Esophagus (tissue), 2 donors: ENCODE results near the gene SCRN2. TPM values are rescaled to one million over a fixed set of nuclear protein-coding genes. Genes with fewer than 3 reads are reported as not detected.

Source experiments
- H3K27ac ChIP-seq, 2 donors: one replicate each; pipeline ENCODE4 v1.5.1; 2013; ENCODE audit warnings: low read depth in 2 of 2, mild to moderate bottlenecking in 2 of 2, inconsistent platforms in 1 of 2, low read length in 1 of 2, moderate library complexity in 1 of 2
- H3K27me3 ChIP-seq, 2 donors: one replicate each; pipeline ENCODE4 v1.6.1; 2013; ENCODE audit warnings: low read length in 2 of 2, control low read depth in 1 of 2, mild to moderate bottlenecking in 1 of 2; ENCODE audit not compliant: insufficient read depth in 2 of 2, control insufficient read depth in 1 of 2
- H3K36me3 ChIP-seq, 2 donors: one replicate each; pipeline ENCODE4 v1.6.1; 2013; ENCODE audit warnings: low read length in 1 of 2; ENCODE audit not compliant: control insufficient read depth in 2 of 2, insufficient read depth in 2 of 2
- H3K4me1 ChIP-seq, 2 donors: one replicate each; pipeline ENCODE4 v1.6.1; 2013; ENCODE audit warnings: low read length in 1 of 2; ENCODE audit not compliant: control insufficient read depth in 2 of 2, insufficient read depth in 2 of 2
- H3K4me3 ChIP-seq, 2 donors: one replicate each; pipeline ENCODE4 v1.5.1; 2013; ENCODE audit warnings: low read length in 2 of 2, mild to moderate bottlenecking in 2 of 2, low read depth in 1 of 2, moderate library complexity in 1 of 2
- H3K9me3 ChIP-seq, 2 donors: one replicate each; pipeline ENCODE4 v1.6.1; 2013; ENCODE audit warnings: mild to moderate bottlenecking in 2 of 2, low read depth in 1 of 2, low read length in 1 of 2, moderate library complexity in 1 of 2; ENCODE audit not compliant: control insufficient read depth in 2 of 2, insufficient read depth in 1 of 2
- WGBS, 2 donors: extraction: QIAGEN DNeasy Blood & Tissue Kit; methylation state at CpG; one replicate each; pipeline ENCODE4 v1.1.7; 2013; 5-methylcytosine and 5-hydroxymethylcytosine counted together
- polyA plus RNA-seq, 2 donors: library from polyadenylated mRNA; stranded (reverse); fragments of 200-250 nt; gene quantifications; one replicate each; pipeline ENCODE4 v1.2.3, GENCODE V29; 2013
- donor health status: healthy with polysubstance abuse.
- donor health status: Bipolar disorder and iron deficiency.

Gene SCRN2
- polyA plus RNA-seq, 2 donors: 28.6 to 34.7 TPM

DNA sequence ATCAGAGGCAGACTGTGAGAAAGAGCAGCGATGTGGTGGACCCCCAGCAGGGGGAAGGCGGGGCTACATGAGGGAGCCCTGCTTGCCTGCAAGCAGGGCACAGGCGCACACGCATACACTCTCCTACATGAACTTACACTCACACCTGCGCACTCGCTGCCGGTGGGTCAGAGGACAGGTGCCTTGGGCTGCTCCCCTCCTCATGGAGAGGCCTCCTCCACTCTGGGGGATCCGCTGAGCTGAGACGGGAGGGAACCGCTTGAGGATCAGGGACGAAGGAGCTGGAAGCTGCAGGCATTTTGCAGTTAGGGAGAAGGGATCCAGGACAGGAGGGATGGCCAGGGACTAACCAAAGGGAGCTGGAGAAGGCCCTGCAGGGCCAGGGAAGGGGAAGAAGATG, 33.7 kb downstream of the SCRN2 start:
- 81 to 91% methylated on average over 11 of the region's 11 CpGs for WGBS, 2 donors
- no peak overlapping the region for H3K27ac ChIP-seq
- H3K9me3 ChIP-seq: no peaks in the 10 kb centered on the region
- H3K27me3 ChIP-seq: no peaks in the 10 kb centered on the region
- H3K4me3 ChIP-seq: no peak overlapping the region
- peaks cover 5 to 12% of the 10 kb centered on the region in 2 donors for H3K4me1 ChIP-seq
- peaks cover 0 to 8% of the 10 kb centered on the region in 2 donors for H3K36me3 ChIP-seq

GRCh38 chr17:47806913-47807255, 34.2 kb downstream of the SCRN2 start:
- 88 to 91% methylated on average over 9 of the region's 9 CpGs for WGBS, 2 donors
- no peaks in the 10 kb centered on the region for H3K27me3 ChIP-seq
- no peak overlapping the region for H3K27ac ChIP-seq
- peaks cover 5 to 12% of the 10 kb centered on the region in 2 donors for H3K4me1 ChIP-seq
- no peak overlapping the region for H3K4me3 ChIP-seq
- H3K9me3 ChIP-seq: no peaks in the 10 kb centered on the region
- peaks cover 0 to 8% of the 10 kb centered on the region in 2 donors for H3K36me3 ChIP-seq

- 90 to 92% methylated on average over 16 of the region's 16 CpGs for WGBS, 2 donors
- H3K36me3 ChIP-seq: peaks cover 0 to 8% of the 10 kb centered on the region in 2 donors
- no peak overlapping the region for H3K27ac ChIP-seq
- no peaks in the 10 kb centered on the region for H3K9me3 ChIP-seq
- H3K27me3 ChIP-seq: no peaks in the 10 kb centered on the region
- no peak overlapping the region for H3K4me3 ChIP-seq
- peaks cover 5 to 12% of the 10 kb centered on the region in 2 donors for H3K4me1 ChIP-seq
These were observed 34.8 kb downstream of the SCRN2 start for GRCh38 chr17:47806026-47806912.

- H3K9me3 ChIP-seq: no peaks in the 10 kb centered on the region
- peaks cover 0 to 8% of the 10 kb centered on the region in 2 donors for H3K36me3 ChIP-seq
- H3K4me1 ChIP-seq: peaks cover 4 to 6% of the 10 kb centered on the region in 2 donors
- 67 to 75% methylated on average over 3 of the region's 3 CpGs for WGBS, 2 donors
- H3K4me3 ChIP-seq: no peak overlapping the region
- no peak overlapping the region for H3K27ac ChIP-seq
- H3K27me3 ChIP-seq: no peaks in the 10 kb centered on the region
These were observed 36.6 kb downstream of the SCRN2 start for GRCh38 chr17:47804461-47804860.

- Histone ChIP-seq H3K27ac (no peak overlapping the region), H3K4me1 (no peaks in the 10 kb centered on the region), H3K4me3 (no peak overlapping the region), H3K36me3 (peaks cover 0 to 5% of the 10 kb centered on the region in 2 donors), H3K9me3 (no peaks in the 10 kb centered on the region), H3K27me3 (no peaks in the 10 kb centered on the region)
- 76 to 80% methylated on average over 6 of the region's 6 CpGs for WGBS, 2 donors
These were observed 37.3 kb downstream of the SCRN2 start for GRCh38 chr17:47803751-47804150.

DNA sequence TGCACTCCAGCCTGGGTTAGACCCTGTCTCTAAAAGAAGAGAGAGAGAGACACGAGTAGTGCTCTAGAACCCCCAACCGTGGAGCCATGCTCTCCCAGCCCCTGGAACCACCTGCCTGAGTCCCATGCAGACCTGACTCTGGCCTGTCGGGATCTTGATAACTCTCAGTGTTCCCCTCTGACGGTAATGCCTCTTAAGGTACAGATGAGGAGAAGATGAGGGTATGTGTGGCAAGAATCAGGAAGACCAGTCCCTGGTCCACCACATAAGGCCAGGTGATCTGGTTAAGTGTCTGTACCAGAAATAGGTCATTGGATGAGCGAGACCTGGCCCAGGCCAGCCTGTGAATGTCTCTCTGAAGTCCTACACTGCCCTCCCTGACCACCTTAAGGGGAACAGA, 37.9 kb downstream of the SCRN2 start:
- 57 to 69% methylated on average over 5 of the region's 5 CpGs for WGBS, 2 donors
- peaks cover 0 to 4% of the 10 kb centered on the region in 2 donors for H3K36me3 ChIP-seq
- no peaks in the 10 kb centered on the region for H3K27me3 ChIP-seq
- H3K27ac ChIP-seq: no peak overlapping the region
- H3K4me1 ChIP-seq: no peaks in the 10 kb centered on the region
- no peaks in the 10 kb centered on the region for H3K9me3 ChIP-seq
- no peak overlapping the region for H3K4me3 ChIP-seq

- no peak overlapping the region for H3K27ac ChIP-seq
- 29 to 33% methylated on average over 9 of the region's 9 CpGs for WGBS, 2 donors
- no peaks in the 10 kb centered on the region for H3K9me3 ChIP-seq
- H3K4me1 ChIP-seq: no peaks in the 10 kb centered on the region
- peaks cover 0 to 1% of the 10 kb centered on the region in 2 donors for H3K36me3 ChIP-seq
- no peak overlapping the region for H3K4me3 ChIP-seq
- H3K27me3 ChIP-seq: no peaks in the 10 kb centered on the region
These were observed 38.6 kb downstream of the SCRN2 start for GRCh38 chr17:47802341-47803022.

GRCh38 chr17:47801906-47802305, 39.2 kb downstream of the SCRN2 start:
- H3K4me1 ChIP-seq: no peaks in the 10 kb centered on the region
- no peaks in the 10 kb centered on the region for H3K27me3 ChIP-seq
- H3K36me3 ChIP-seq: no peaks in the 10 kb centered on the region
- no peak overlapping the region for H3K4me3 ChIP-seq
- WGBS, 2 donors: 47 to 58% methylated on average over 6 of the region's 6 CpGs
- H3K9me3 ChIP-seq: no peaks in the 10 kb centered on the region
- H3K27ac ChIP-seq: no peak overlapping the region

DNA sequence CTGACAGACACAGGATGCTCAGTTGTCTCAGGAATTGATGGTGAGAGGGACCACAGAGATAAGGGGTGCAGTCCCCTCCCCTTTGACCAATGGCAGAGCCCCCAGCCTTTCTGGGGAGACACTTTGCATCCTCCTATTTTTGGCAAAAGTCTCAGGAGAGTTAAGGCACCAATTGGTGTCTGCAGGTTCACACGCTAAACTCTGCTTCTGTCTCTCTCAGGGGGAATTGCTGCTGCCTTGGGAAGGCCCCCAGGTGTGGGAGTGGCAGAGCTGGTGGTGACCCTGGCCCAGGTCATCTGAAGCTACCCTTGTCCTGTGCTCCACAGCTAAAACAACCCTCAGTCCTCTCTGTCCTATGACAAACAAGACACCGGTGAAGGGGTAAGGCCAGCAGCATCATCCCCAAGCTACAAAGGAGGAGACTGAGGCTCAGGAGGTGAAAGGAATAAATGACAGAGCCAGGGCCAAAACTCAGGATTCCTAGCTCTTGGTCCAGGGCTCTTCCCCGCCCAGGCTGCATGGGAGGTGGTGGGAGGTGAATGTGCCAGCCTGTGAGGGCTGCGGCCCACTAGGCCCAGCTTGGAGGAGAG, 39.8 kb downstream of the SCRN2 start:
- Histone ChIP-seq H3K27ac (no peak overlapping the region), H3K36me3 (no peaks in the 10 kb centered on the region), H3K9me3 (no peaks in the 10 kb centered on the region), H3K4me1 (no peaks in the 10 kb centered on the region), H3K4me3 (no peak overlapping the region), H3K27me3 (no peaks in the 10 kb centered on the region)
- WGBS, 2 donors: 77 to 85% methylated on average over 4 of the region's 4 CpGs
